ENCODE data around the gene SCAMP3.
A peak's percentile ranks its signal among the peaks of the same experiment; 100 is the strongest.
"Not testable (repeated sequence)": the region's sequence is repeated elsewhere in the genome, so short reads cannot be mapped to it uniquely, and the experiment has no call there.

Gene SCAMP3

GRCh38 chr1:155254228-155254713 is 7.9 kb downstream of the SCAMP3 start:
- DNase-seq: no peak

GRCh38 chr1:155253797-155254196 is 8.4 kb downstream of the SCAMP3 start:
- no peak for DNase-seq

- no peak for DNase-seq
Observed at GRCh38 chr1:155253208-155253607, 9.0 kb downstream of the SCAMP3 start.

- no peak for DNase-seq
Observed at GRCh38 chr1:155251566-155251965, 10.6 kb downstream of the SCAMP3 start.

DNA sequence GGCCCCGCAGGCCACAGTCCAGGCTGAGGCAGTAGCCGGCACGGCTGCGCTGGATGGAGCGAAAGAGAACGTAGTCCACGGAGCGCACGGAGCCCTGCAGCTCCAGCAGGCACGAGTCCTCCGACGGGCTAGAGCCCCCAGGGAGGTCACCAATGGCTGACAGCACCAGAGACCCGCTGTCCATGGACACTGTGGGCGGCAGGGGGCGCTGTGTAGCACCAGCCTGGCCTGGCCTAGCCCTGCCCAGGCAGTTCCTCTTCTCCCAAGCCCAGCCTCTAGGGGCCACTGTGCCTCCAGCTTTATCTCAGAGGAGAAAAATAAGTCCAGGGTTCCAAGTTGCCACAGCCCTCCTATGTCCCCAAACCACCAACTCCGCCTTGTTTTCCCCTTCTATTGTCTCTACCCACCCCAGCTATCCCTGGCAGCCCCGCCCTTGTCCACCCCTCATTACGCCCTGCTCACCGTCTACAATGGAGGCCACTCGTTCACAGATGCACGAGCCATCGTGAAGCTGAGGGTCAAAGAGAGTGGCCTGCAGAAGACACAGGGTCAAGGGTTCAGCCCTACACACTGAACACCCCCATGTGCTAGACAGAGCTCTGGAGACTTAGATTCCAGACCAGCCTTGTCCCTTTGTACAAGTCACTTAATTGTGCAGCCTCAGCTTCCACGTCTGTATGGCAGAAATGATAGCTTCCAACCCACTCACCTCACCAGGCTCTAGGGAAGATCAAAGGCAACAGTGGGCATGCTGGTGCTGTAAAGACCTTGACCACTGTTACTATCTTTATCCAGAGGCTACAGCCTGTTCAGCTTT is 11.3 kb downstream of the SCAMP3 start:
- peak; percentile 85 for DNase-seq

DNA sequence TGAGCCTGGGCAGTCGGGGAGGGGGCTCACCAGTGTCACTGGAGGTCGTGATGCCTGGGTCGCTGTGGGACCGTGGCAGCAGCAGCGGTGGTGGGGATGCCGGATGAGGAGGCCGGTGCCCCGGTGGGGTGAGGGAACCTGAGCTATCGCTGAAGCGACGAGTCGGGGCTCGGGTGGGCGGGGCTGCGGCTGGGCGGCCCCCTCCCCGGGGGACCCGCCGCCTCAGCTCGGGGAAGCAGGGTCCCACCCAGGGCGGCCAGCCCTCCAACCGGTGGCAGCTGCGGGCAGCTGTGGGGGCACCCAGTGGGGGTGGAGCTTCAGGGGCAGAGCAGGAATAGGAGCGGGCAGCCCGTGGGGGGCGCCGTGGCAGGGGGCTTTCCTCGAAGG is 11.9 kb downstream of the SCAMP3 start:
- DNase-seq: no peak

DNA sequence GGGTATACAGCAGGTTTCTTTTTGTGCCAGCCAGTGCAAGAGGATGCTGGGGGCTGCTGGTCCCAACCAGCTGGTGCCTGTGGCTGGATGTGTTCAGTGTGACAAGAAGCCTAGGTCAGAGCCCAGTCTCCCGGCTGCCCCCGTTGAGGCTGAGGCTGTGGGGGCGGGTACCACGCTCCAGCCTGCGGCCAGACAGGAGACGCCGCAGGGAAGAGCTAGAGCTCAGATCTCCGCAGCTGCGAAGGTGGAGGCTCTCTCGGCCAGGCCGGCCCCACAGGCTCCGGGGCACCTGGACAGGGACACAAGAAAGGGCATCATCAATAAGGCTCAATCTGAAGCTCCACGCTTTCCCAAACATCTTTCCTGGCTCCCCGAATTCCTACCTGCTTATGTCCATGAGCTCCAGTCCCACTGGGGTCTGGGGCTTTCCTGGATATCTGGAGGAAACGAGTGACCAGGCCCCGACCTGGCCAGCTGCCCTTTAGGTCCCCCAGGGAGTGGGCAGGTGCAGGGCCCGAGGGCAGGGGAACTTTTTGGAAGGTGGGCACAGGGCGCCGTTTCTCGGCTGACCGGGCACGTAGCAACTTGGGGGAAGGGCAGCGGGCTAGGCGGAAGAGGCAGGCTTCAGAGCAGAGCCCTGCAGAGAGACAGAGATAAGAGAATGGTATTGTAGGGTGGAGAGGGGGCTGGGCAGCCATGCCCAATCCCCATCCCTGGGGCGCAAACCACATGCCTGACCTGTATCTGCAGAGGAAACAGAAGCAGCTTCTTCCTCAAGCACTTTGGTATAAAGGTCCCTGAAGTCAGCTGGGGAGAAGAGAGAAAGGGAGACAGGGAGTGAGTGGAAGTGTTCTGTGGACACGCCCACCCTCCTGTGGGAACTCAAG is 14.2 kb downstream of the SCAMP3 start:
- DNase-seq: no peak

- DNase-seq: not testable (repeated sequence)
Observed at GRCh38 chr1:155246796-155247195, 15.4 kb downstream of the SCAMP3 start.

DNA sequence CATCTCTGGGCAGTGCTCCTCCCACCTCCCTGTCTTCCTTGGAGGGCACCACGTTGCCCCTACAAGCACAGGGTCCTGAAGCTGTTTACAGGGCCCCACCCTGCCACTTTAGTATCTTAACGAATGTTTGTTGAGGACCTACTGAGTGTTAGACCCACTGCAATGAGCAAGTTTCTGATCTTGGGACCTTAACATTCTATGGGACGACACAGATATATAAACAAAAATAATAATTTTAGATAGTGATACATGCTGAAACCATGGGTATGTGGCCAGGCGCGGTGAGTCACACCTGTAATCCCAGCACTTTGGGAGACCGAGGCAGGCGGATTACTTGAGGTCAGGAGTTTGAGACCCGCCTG is 17.0 kb downstream of the SCAMP3 start:
- no peak for DNase-seq

- DNase-seq: peak; percentile 97
Observed at GRCh38 chr1:155244368-155245162, 17.6 kb downstream of the SCAMP3 start.

GRCh38 chr1:155242805-155243358 is 19.3 kb downstream of the SCAMP3 start:
- DNase-seq: no peak

GRCh38 chr1:155241841-155242264 is 20.3 kb downstream of the SCAMP3 start:
- no peak for DNase-seq

- peak; percentile 48 for DNase-seq
Observed at GRCh38 chr1:155241069-155241679, 21.0 kb downstream of the SCAMP3 start.

DNA sequence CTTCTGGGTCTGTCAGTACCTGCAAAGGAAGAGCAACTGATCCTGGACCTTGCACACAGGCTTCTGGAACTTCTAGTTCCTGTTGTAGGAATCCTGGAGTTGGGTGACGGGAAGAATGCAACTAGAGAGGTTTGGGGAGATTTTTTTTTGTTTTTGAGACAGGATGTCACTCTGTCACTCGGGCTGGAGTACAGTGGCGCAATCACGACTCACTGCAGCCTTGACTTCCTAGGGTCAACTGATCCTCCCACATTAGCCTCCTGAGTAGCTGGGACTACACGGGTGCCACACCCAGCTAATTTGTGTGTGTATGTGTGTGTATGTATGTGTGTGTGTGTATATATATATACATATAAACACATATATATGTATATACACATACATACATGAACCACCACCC is 25.7 kb downstream of the SCAMP3 start:
- no peak for DNase-seq

GRCh38 chr1:155235375-155235774 is 26.8 kb downstream of the SCAMP3 start:
- DNase-seq: not testable (repeated sequence)

DNA sequence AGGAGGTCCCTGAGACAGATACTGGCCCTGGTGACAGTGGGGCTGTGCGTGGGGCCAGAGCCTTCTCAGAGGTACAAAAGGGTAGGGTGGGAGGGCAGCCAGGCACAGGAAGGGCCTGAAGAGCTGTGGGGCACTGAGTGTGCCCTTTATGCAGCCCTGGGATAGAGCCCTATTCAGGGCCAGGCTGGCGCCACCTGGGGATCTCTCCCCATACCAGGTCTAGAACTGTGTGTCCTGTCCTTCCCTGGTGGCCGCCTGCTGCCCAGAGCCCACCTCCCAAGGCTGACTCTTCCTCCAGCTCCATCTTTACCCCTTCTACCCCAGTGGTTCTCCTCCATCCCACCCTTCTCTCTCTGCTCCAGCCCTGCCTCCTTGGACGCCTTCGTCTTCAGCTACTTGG is 28.7 kb downstream of the SCAMP3 start:
- DNase-seq: not testable (repeated sequence)

DNA sequence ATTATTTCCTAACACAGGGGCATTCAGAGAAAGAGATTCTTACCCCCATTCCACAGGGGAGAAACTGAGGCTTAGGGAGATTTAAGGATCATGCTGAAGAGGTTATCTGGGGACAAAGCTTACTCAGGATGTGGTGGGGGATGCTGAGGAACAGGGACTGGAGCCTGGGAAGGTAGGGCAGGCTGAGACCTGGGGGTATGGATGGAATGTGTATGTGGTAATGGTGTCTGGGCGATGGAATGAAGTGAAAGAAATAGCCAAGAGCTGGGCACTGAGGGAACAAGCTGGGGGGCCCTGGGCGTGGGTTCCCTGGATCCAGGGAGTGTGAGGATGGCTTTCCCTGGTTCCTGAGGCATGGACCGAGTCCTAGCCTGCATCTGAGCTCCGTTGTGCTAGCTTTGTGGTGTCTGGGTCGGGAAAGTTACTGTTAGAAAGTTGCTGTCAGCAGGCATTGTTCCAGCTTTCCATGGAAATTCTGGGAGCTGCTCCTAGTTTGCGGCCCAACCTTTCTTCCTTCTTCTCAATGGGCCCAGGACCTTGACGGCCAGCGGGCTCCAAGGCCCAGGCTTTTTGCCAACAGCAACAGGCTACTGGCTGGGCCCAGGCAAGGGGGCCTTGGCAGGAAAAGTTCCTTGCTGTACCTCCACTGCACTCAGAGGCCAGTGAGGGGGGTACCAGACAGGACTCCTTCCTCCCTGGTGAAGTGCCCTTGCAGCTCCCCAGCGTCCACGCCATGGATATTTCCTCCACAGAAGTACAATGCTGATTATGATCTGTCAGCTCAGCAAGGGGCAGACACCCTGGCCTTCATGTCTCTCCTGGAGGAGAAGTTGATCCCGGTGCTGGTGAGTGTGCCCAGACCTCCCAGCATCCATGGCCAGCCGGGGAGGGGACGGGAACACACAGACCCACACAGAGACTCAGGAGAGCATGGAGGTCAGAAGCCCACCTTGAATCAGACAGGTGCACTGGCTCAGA is 29.9 kb downstream of the SCAMP3 start:
- not testable (repeated sequence) for DNase-seq

GRCh38 chr1:155231302-155231701 is 30.9 kb downstream of the SCAMP3 start:
- DNase-seq: not testable (repeated sequence)

- no peak for DNase-seq
Observed at GRCh38 chr1:155228096-155228427, 34.1 kb downstream of the SCAMP3 start.

GRCh38 chr1:155227261-155228095 is 34.7 kb downstream of the SCAMP3 start:
- DNase-seq: peak; percentile 97
